ENCODE measurements around the gene ITPR3. TPM values are rescaled to one million over a fixed set of nuclear protein-coding genes. Genes with fewer than 3 reads are reported as not detected.

The ITPR3 gene
- total and polyA plus RNA-seq, 2 donors (not counting 3 experiments of a cell fraction or from before 2014, with no cell fraction given), result 28.8 to 52.2 TPM

DNA sequence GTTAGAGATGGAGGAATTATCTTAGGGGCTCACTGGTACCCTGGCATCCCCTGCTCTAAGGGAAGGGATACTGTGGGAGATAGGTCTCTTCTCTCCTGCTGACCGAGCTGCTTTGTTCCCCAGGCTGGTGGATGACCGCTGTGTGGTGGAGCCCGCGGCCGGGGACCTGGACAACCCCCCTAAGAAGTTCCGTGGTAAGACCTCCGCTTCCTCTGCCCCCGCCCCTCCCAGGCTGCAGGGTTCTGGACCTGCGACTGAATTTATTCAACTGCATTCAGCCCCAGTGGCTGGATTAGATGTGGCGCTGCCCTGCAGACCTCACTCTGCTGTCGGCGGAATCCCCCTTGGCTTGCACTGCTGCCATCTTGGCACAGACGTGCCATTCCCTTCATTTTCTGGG lies 19.2 kb downstream of the ITPR3 start:
- Histone ChIP-seq H3K27ac (ENCODE audit: insufficient read depth, low read depth, low read length) (no peak overlapping the region), H3K79me2 (ENCODE audit: control insufficient read depth, insufficient read depth, low read length) (peaks cover 9% of the 10 kb centered on the region), H3K9ac (replicated peaks; ENCODE audit: extremely low read depth, insufficient read depth, low read length) (no peak overlapping the region), H3K4me2 (ENCODE audit: insufficient read depth, low read length) (no peak overlapping the region), H3K9me3 (replicated peaks; ENCODE audit: control insufficient read depth, insufficient read depth, low read length) (no peaks in the 10 kb centered on the region), H3K9me1 (replicated peaks; ENCODE audit: control insufficient read depth, extremely low read depth, insufficient read depth, low read length) (no peaks in the 10 kb centered on the region), H2AFZ (ENCODE audit: low read depth, low read length) (no peak overlapping the region), H4K20me1 (replicated peaks; ENCODE audit: control insufficient read depth, extremely low read depth, insufficient read depth, low read length) (no peaks in the 10 kb centered on the region), H3K27me3 (ENCODE audit: control insufficient read depth in 2 of 2, insufficient read depth in 2 of 2, low read length in 2 of 2) (no peaks in the 10 kb centered on the region), H3K36me3 (ENCODE audit: control insufficient read depth in 2 of 2, extremely low read depth in 1 of 2, insufficient read depth in 2 of 2, low read length in 2 of 2) (peaks cover 0 to 7% of the 10 kb centered on the region in 2 experiments), H3K4me3 (replicated peaks in 1 of 3; ENCODE audit: insufficient read depth in 1 of 3, low read depth in 1 of 3, low read length in 3 of 3) (no peak overlapping the region), H3K4me1 (ENCODE audit: control insufficient read depth, extremely low read depth, insufficient read depth, low read length) (peaks cover 1% of the 10 kb centered on the region)
- FAIRE-seq (no peak), DNase-seq (ENCODE audit: low read depth, low spot score) (no peak)
- no peak for TF ChIP-seq FOS (IDR thresholded peaks at IDR 0.05; ENCODE audit: borderline replicate concordance, insufficient read depth, low read length)
- TF ChIP-seq CTCF (IDR thresholded peaks at IDR 0.05; ENCODE audit: extremely low read depth in 1 of 2, insufficient read depth in 1 of 2, low read depth in 1 of 2, low read length in 2 of 2), result no peak
- TF ChIP-seq GATA2 (IDR thresholded peaks at IDR 0.05; ENCODE audit: insufficient read depth, insufficient read length, low read depth, low read length), result no peak
- no peak for TF ChIP-seq POLR2AphosphoS5 (IDR thresholded peaks at IDR 0.05; ENCODE audit: insufficient read depth, low read depth, low read length)
- TF ChIP-seq POLR2A (IDR thresholded peaks at IDR 0.05; ENCODE audit: low read depth, low read length), result no peak
- TF ChIP-seq EZH2 (IDR thresholded peaks at IDR 0.05; ENCODE audit: borderline replicate concordance, low read depth, low read length, severe bottlenecking), result no peak
- no peak for TF ChIP-seq MYC (IDR thresholded peaks at IDR 0.05; ENCODE audit: low read depth, low read length)
- no peak for TF ChIP-seq MAX (IDR thresholded peaks at IDR 0.05; ENCODE audit: insufficient read depth, insufficient read length)
- no peak for TF ChIP-seq JUN (IDR thresholded peaks at IDR 0.05; ENCODE audit: borderline replicate concordance, insufficient read depth, insufficient read length, low read depth)
- POLR2A ChIA-PET, result no interaction called here
- dilution Hi-C loops (cut with MboI; ENCODE audit: extremely low pct_ligation_motif_present, low sequenced_read_pairs) (no loop called here), intact Hi-C loops (cut with micrococcal nuclease) (no loop called here)
- CTCF ChIA-PET, result no interaction called here
- BruUV-seq (replicated peaks), result no TSS peak

All from endothelial cell of umbilical vein (primary cell).